Stimulated activated CD4-positive, alpha-beta T cell treated with anti-CD3 and anti-CD28 coated beads, Interleukin-4, amount 100 ng/mL, for 24 hours (primary cell): ENCODE data around the gene BCAS3.
"Not testable (repeated sequence)": the region's sequence is repeated elsewhere in the genome, so short reads cannot be mapped to it uniquely, and the experiment has no call there.

Source experiments
- DNase-seq: peaks from one replicate; pipeline ENCODE4 v3.0.0-alpha.2; 2020

BCAS3 gene

GRCh38 chr17:61331886-61332285 lies 654.2 kb downstream of the BCAS3 start:
- DNase-seq, result no peak

- no peak for DNase-seq
These were observed 655.5 kb downstream of the BCAS3 start for GRCh38 chr17:61333136-61333535.

- DNase-seq, result no peak
These were observed 657.0 kb downstream of the BCAS3 start for GRCh38 chr17:61334673-61335072.

GRCh38 chr17:61335105-61335844 lies 657.6 kb downstream of the BCAS3 start:
- DNase-seq, result no peak

- DNase-seq, result no peak
These were observed 658.4 kb downstream of the BCAS3 start for GRCh38 chr17:61335845-61336655.

- no peak for DNase-seq
These were observed 659.6 kb downstream of the BCAS3 start for GRCh38 chr17:61337290-61337689.

GRCh38 chr17:61338000-61338798 lies 660.5 kb downstream of the BCAS3 start:
- no peak for DNase-seq

GRCh38 chr17:61338874-61339478 lies 661.3 kb downstream of the BCAS3 start:
- DNase-seq, result no peak

- no peak for DNase-seq
These were observed 663.0 kb downstream of the BCAS3 start for GRCh38 chr17:61340431-61341209.

- no peak for DNase-seq
These were observed 665.9 kb downstream of the BCAS3 start for GRCh38 chr17:61343576-61343975.

- DNase-seq, result no peak
These were observed 667.4 kb downstream of the BCAS3 start for GRCh38 chr17:61345061-61345460.

GRCh38 chr17:61345825-61346666 lies 668.4 kb downstream of the BCAS3 start:
- DNase-seq, result no peak

- no peak for DNase-seq
These were observed 671.7 kb downstream of the BCAS3 start for GRCh38 chr17:61349350-61349749.

- DNase-seq, result no peak
These were observed 674.2 kb downstream of the BCAS3 start for GRCh38 chr17:61351745-61352407.

- DNase-seq, result no peak
These were observed 674.7 kb downstream of the BCAS3 start for GRCh38 chr17:61352408-61352770.

GRCh38 chr17:61352781-61353491 lies 675.3 kb downstream of the BCAS3 start:
- DNase-seq, result no peak

GRCh38 chr17:61353615-61354014 lies 676.0 kb downstream of the BCAS3 start:
- DNase-seq, result no peak

- no peak for DNase-seq
These were observed 677.5 kb downstream of the BCAS3 start for GRCh38 chr17:61354895-61355874.

GRCh38 chr17:61357061-61357460 lies 679.4 kb downstream of the BCAS3 start:
- not testable (repeated sequence) for DNase-seq
